GM18498 (cell line): ENCODE results near the gene BAG2.
A peak's percentile ranks its signal among the peaks of the same experiment; 100 is the strongest.

Experiments
- ATAC-seq: cut with Tn5 transposase; IDR thresholded peaks from one replicate; pipeline ENCODE4 v1.9.1; 2021; ENCODE audit warnings: mild to moderate bottlenecking, moderate library complexity; ENCODE audit not compliant: unreplicated experiment

The BAG2 gene

DNA sequence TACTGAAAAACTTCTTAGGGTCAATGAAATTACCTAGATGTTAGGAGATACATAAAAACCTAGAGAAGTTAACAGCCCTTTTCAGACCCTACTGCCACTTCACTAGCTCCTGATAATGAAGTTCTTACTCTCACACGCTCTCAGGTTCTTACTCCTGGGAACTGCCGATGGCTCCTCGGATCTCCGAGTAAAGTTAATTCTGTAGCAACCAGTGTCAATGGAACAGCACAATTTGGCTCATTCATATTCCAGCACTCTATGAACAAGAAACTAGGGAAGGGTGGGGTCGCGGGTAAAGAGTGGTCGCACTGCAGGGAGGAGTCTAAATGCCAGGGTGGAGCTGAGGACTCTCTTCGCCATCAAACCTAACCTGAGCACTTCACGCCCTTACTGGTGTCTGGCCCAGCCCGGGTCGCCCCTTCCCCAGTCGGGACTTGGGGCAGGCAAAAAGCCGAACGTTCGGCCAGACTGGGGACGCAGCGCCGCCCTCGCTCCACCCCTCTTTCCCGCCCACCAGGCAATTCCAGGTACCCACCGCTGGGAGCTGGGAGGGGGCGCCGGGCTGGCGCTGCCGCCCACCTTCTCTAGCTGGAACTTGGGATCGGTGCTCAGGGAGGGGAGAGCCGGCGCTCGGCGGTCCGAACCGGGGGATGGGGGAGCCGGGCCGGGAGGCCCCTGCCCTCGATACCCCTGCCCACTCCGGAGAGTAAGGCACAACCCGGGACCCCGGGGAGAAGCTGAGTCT lies 49.2 kb downstream of the BAG2 start:
- peak; percentile 55 for ATAC-seq

DNA sequence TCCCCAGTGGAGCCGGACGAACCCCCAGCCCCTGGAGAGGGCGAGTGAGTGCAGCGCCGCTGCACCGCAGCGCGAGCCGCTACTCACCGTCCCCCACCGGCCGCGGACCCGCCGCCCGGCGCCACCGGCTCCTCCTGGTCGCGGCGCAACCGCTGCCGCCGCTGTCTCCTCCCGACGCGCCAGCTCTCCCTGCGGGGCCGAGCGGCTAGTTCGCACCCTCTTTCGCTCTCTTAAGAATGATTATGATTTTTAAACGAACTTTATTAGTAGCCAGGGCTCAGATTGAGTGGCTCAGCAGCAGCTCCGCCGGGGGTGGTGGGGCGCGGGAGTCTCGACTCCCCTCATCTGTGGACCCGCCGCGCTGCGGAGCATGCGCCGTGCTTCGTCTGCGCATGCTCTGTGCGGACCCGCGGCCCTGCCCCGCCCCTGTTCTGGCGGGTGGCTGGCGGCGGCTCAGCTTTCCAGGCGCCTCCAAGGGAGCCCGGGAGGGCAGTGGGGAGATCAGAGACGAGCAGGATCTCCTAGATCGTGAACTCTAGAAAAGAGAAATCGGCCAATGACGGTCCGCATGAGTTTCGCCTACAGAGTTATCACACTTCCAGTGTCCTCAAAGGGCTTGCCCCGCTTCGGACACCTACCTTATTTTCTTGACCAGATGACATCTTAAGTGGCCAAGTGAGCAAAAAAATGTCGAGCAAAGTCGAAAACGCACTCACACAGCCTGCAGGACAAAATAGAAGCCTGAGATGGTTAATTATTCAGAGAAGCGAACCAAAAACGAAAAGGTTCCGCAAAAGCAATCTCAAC lies 50.0 kb downstream of the BAG2 start, which contains the start of gene RAB23:
Gene RAB23 (minus strand): TSS at position 372 of the 807 bp plus-strand sequence. CDS start 11,927 bp downstream, outside the sequence.
- ATAC-seq, result peak; percentile 87

DNA sequence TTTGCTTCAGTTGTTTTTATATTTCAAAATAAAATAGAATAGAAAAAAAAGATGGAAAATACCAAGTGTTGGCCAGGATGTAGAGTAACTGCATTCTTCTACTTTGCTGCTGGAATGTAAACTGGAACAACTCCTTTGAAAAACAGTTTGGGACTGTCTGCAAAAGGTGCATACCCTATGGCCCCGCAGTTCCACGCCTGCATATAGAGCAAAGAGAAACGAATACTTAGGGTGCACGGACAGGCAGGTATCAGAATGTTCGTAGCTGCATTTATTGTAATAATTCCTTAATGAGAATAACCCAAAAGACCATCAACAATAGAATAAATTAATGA lies 50.6 kb downstream of the BAG2 start:
- no peak for ATAC-seq

DNA sequence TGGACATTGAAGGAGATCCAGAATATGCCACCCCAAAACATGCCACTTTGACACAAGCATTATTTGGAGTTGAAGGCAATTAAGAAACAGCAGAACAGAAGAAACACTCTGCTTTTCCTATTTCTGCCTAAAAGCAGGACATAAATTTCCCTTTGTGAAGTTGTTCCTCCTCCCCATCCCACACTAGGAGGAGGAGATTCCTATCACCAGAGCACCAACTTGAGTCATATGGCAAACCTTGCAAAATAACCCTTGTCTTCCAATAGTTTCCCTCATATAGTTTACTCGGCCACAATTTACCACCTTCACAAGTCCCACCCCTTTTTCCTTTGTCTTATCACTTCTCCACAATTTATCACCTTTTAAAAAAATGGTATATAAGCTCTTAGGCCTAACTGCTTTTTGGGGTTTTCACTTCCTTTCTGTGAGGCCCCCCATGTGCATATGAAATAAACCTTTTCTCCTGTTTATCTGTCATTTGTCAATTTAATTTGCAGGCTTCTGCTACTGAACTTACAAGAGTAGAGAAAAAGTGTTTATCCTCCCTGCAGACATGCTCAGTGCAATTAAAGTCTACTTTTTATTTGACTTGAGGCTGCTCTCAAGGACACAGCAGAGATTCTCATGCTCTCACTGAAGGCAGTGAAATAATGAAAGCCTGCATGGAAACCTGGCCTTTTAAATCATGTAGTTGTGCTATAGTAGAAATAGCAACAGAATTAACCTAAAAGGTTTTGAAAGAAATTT lies 52.8 kb downstream of the BAG2 start:
- ATAC-seq, result no peak

DNA sequence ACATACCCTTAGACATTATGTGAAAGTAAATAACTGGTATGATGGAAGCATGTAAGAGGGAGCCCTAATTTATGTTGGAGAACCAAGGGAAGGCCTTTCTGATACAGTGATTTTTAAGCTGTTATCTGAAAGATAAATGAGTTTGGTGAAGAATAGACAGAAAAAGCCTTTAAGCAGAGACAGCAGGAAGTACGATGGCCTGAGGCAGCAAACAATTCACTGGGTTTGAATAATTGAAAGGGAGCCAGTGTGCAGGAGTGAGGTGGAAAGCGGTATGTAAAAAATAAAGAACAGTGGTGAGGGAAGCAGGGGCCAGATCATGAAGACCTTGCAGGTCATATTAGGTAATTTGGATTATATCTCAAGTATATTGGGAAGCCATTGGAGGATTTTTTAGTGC lies 54.1 kb downstream of the BAG2 start:
- no peak for ATAC-seq
